Large intestine (tissue), 3 donors: Measurements from ENCODE around the gene AICDA. TPM values are rescaled to one million over a fixed set of nuclear protein-coding genes. Genes with fewer than 3 reads are reported as not detected.
"Not testable (repeated sequence)": the region's sequence is repeated elsewhere in the genome, so short reads cannot be mapped to it uniquely, and the experiment has no call there.

Source experiments
- DNase-seq, 2 donors: peaks; one replicate each; pipeline versions ENCODE4 v3.0.0 to v3.0.0-alpha.2; 2013
- H3K27ac ChIP-seq: one replicate; pipeline ENCODE4 v1.5.1; 2013; ENCODE audit warnings: low read length
- H3K27me3 ChIP-seq: 2 replicates; pipeline ENCODE4 v1.6.1; 2013; ENCODE audit warnings: low read length; ENCODE audit not compliant: control insufficient read depth, insufficient read depth
- H3K36me3 ChIP-seq: 2 replicates; pipeline ENCODE4 v1.6.1; 2013; ENCODE audit warnings: low read length; ENCODE audit not compliant: control insufficient read depth, insufficient read depth
- H3K4me1 ChIP-seq: one replicate; pipeline ENCODE4 v1.6.1; 2013; ENCODE audit warnings: low read length; ENCODE audit not compliant: control insufficient read depth, insufficient read depth
- H3K4me3 ChIP-seq: one replicate; pipeline ENCODE4 v1.5.1; 2013; ENCODE audit warnings: low read length
- H3K9me3 ChIP-seq: one replicate; pipeline ENCODE4 v1.6.1; 2013; ENCODE audit warnings: mild to moderate bottlenecking, low read depth, low read length, moderate library complexity; ENCODE audit not compliant: control insufficient read depth
- WGBS: methylation state at CpG from one replicate; pipeline ENCODE4 v1.1.5; 2013; ENCODE audit warnings: low lambda C conversion rate; ENCODE audit not compliant: insufficient coverage; 5-methylcytosine and 5-hydroxymethylcytosine counted together
- polyA plus RNA-seq: library from polyadenylated mRNA; unstranded; fragments of 120-200 nt; gene quantifications from one replicate; pipeline ENCODE4 v1.2.1, GENCODE V29; 2013

AICDA gene
- polyA plus RNA-seq, 1 donor = 1.0 TPM

- no peak overlapping the region for H3K4me3 ChIP-seq
- no peaks in the 10 kb centered on the region for H3K9me3 ChIP-seq
- WGBS = no CpG with 5 or more reads among the region's 4 CpGs
- H3K27ac ChIP-seq = no peak overlapping the region
- no peaks in the 10 kb centered on the region for H3K36me3 ChIP-seq
- no peak for DNase-seq
- H3K4me1 ChIP-seq = no peaks in the 10 kb centered on the region
- H3K27me3 ChIP-seq = no peaks in the 10 kb centered on the region
Measured at GRCh38 chr12:8638951-8639350, 26.3 kb upstream of the AICDA start.

GRCh38 chr12:8637666-8638065, 25.0 kb upstream of the AICDA start:
- no peaks in the 10 kb centered on the region for H3K36me3 ChIP-seq
- no peaks in the 10 kb centered on the region for H3K27me3 ChIP-seq
- DNase-seq = no peak
- WGBS = no CpG with 5 or more reads among the region's 4 CpGs
- no peaks in the 10 kb centered on the region for H3K9me3 ChIP-seq
- H3K27ac ChIP-seq = no peak overlapping the region
- no peak overlapping the region for H3K4me3 ChIP-seq
- H3K4me1 ChIP-seq = no peaks in the 10 kb centered on the region

GRCh38 chr12:8637244-8637643, 24.6 kb upstream of the AICDA start:
- H3K9me3 ChIP-seq = no peaks in the 10 kb centered on the region
- no peaks in the 10 kb centered on the region for H3K36me3 ChIP-seq
- no peaks in the 10 kb centered on the region for H3K27me3 ChIP-seq
- no peak overlapping the region for H3K27ac ChIP-seq
- no peak overlapping the region for H3K4me3 ChIP-seq
- WGBS = 100% methylated on average over 1 of the region's 7 CpGs
- DNase-seq = no peak
- H3K4me1 ChIP-seq = no peaks in the 10 kb centered on the region

- no peaks in the 10 kb centered on the region for H3K9me3 ChIP-seq
- no peak for DNase-seq
- no peak overlapping the region for H3K27ac ChIP-seq
- H3K4me1 ChIP-seq = no peaks in the 10 kb centered on the region
- WGBS = 40% methylated on average over 1 of the region's 5 CpGs
- no peaks in the 10 kb centered on the region for H3K36me3 ChIP-seq
- no peaks in the 10 kb centered on the region for H3K27me3 ChIP-seq
- no peak overlapping the region for H3K4me3 ChIP-seq
Measured at GRCh38 chr12:8636581-8636980, 23.9 kb upstream of the AICDA start.

GRCh38 chr12:8636007-8636346, 23.3 kb upstream of the AICDA start:
- not testable (repeated sequence) for H3K27me3 ChIP-seq, DNase-seq, H3K4me3 ChIP-seq, H3K4me1 ChIP-seq, H3K9me3 ChIP-seq, H3K36me3 ChIP-seq, H3K27ac ChIP-seq
- WGBS = no CpG with 5 or more reads among the region's 8 CpGs

DNA sequence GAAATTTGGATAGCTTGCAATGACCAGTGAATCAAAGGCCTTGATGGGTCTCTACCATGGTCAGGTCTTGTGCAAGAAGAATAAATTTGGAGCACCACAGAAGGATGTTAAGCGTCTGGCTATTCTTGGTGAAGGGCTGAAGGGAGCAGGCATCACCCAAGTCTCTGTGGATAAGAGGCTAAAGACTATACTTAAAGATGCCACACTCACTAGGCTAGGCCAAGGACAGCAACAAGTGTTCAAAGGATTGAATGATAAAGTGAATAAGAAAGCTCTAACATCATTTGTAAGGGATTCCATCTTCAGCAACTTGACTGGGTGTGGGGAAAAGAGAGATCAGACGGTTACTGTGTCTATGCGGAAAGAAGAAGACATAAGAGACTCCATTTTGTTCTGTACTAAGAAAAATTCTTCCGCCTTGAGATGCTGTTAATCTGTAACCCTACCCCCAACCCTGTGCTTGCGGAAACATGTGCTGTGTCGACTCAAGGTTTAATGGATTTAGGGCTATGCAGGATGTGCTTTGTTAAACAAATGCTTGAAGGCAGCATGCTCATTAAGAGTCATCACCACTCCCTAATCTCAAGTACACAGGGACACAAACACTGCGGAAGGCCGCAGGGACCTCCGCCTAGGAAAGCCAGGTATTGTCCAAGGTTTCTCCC, 22.8 kb upstream of the AICDA start:
- H3K27me3 ChIP-seq, DNase-seq, H3K27ac ChIP-seq, H3K9me3 ChIP-seq, H3K4me3 ChIP-seq, H3K36me3 ChIP-seq, H3K4me1 ChIP-seq: not testable (repeated sequence)
- 100% methylated on average over 1 of the region's 9 CpGs for WGBS

- H3K36me3 ChIP-seq = no peaks in the 10 kb centered on the region
- no peak overlapping the region for H3K4me3 ChIP-seq
- no peaks in the 10 kb centered on the region for H3K4me1 ChIP-seq
- H3K27me3 ChIP-seq = no peaks in the 10 kb centered on the region
- H3K9me3 ChIP-seq = no peaks in the 10 kb centered on the region
- no peak for DNase-seq
- no peak overlapping the region for H3K27ac ChIP-seq
- WGBS = 94% methylated on average over 3 of the region's 4 CpGs
Measured at GRCh38 chr12:8630131-8630530, 17.5 kb upstream of the AICDA start.

GRCh38 chr12:8629486-8630033, 16.9 kb upstream of the AICDA start:
- Histone ChIP-seq H3K27me3 (no peaks in the 10 kb centered on the region), H3K36me3 (no peaks in the 10 kb centered on the region), H3K9me3 (peaks cover 4% of the 10 kb centered on the region), H3K4me1 (no peaks in the 10 kb centered on the region), H3K4me3 (no peak overlapping the region), H3K27ac (no peak overlapping the region)
- WGBS = no CpG with 5 or more reads among the region's 3 CpGs
- DNase-seq = no peak

DNA sequence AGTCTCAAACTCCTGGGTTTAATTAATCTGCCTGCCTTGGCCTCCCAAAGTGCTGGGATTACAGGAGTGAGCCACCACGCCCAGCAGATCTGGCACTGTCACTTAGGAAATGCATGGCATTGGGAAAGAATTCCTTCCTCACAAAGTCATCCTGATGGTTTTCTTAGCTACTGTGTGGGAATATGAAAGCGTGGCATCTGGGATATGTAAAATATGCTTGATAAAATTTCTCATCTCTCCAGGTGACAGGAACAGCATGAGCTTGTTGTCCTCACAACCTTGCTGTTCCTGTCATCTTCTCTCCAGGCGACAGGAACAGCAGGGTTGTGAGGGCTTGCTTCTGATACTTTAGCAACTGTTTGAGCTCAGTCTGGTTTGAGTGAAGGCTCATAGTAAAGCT, 16.1 kb upstream of the AICDA start:
- Histone ChIP-seq H3K9me3 (peaks cover 10% of the 10 kb centered on the region), H3K36me3 (no peaks in the 10 kb centered on the region), H3K27me3 (no peaks in the 10 kb centered on the region), H3K4me3 (no peak overlapping the region), H3K4me1 (no peaks in the 10 kb centered on the region), H3K27ac (no peak overlapping the region)
- no peak for DNase-seq
- no CpG with 5 or more reads among the region's 3 CpGs for WGBS

GRCh38 chr12:8624750-8625149, 12.1 kb upstream of the AICDA start:
- not testable (repeated sequence) for DNase-seq, H3K4me1 ChIP-seq, H3K27me3 ChIP-seq, H3K9me3 ChIP-seq, H3K4me3 ChIP-seq, H3K27ac ChIP-seq, H3K36me3 ChIP-seq
- no CpG with 5 or more reads among the region's 26 CpGs for WGBS

DNA sequence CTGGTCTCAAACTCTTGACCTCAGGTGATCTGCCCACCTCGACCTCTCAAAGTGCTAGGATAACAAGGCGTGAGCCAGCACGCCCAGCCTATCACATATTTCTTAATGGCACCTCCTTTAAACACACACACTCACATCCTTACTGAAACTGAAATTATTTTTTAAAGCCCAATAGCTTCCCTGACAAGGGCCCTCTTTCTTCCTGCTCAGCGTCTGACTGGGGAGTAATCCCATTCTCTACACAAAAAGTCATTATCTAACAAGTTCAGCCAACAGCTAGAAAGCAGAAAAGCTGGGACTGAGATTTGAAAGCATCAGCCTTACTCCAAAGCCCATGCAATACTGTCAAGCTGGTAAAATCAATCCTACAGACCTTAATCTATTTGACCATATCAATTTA, 10.0 kb upstream of the AICDA start:
- Histone ChIP-seq H3K36me3 (no peaks in the 10 kb centered on the region), H3K4me3 (no peak overlapping the region), H3K27ac (no peak overlapping the region), H3K4me1 (peaks cover 4% of the 10 kb centered on the region), H3K9me3 (peaks cover 10% of the 10 kb centered on the region), H3K27me3 (no peaks in the 10 kb centered on the region)
- no CpG with 5 or more reads among the region's 4 CpGs for WGBS
- DNase-seq = no peak
